Tibial nerve (tissue), 4 donors: ENCODE data around the gene ROR1. TPM values are rescaled to one million over a fixed set of nuclear protein-coding genes. Genes with fewer than 3 reads are reported as not detected.

Experiments used
- DNase-seq, 2 donors: peaks; one replicate each; pipeline ENCODE4 v3.0.0-alpha.2; 2019; ENCODE audit warnings: low spot score in 2 of 2
- H3K27ac ChIP-seq, 4 donors: fragments of 200-600 bp; sonication (generic) in 3 of 4; one replicate each; pipeline ENCODE4 v1.5.1; 2017 to 2019; ENCODE audit warnings: mild to moderate bottlenecking in 1 of 4
- H3K27me3 ChIP-seq, 2 donors: fragments of 200-600 bp; sonication (generic) in 1 of 2; one replicate each; pipeline versions ENCODE4 v1.5.1 to v1.6.0; 2017 to 2019
- H3K36me3 ChIP-seq, 3 donors: fragments of 200-600 bp; sonication (generic); one replicate each; pipeline ENCODE4 v1.5.1; 2018 to 2019
- H3K4me1 ChIP-seq, 4 donors: fragments of 200-600 bp; sonication (generic) in 3 of 4; one replicate each; pipeline ENCODE4 v1.5.1; 2017 to 2019
- H3K4me3 ChIP-seq, 4 donors: fragments of 200-600 bp; sonication (generic) in 3 of 4; one replicate each; pipeline ENCODE4 v1.5.1; 2017 to 2019; ENCODE audit warnings: mild to moderate bottlenecking in 1 of 4, moderate library complexity in 1 of 4
- H3K9me3 ChIP-seq, 4 donors: fragments of 200-600 bp; sonication (generic) in 3 of 4; one replicate each; pipeline ENCODE4 v1.5.1; 2017 to 2019
- EP300 ChIP-seq, 2 donors: sonication (generic); formaldehyde crosslinking; IDR thresholded peaks; one replicate each; pipeline ENCODE4 v1.6.1; 2017; ENCODE audit warnings: antibody characterized with exemption in 2 of 2, mild to moderate bottlenecking in 1 of 2
- POLR2A ChIP-seq, 2 donors: fragments of 450-650 bp; IDR thresholded peaks; one replicate each; pipeline ENCODE4 v1.6.1; 2017; ENCODE audit warnings: antibody characterized with exemption in 2 of 2, mild to moderate bottlenecking in 2 of 2, moderate library complexity in 2 of 2
- WGBS, 2 donors: methylation state at CpG; one replicate each; pipeline ENCODE4 v1.1.5; 2018; 5-methylcytosine and 5-hydroxymethylcytosine counted together
- total RNA-seq, 4 donors: library from RNA; depleted of rRNA; stranded (reverse); fragments of >200 nt; gene quantifications; one replicate each; pipeline ENCODE4 v1.1.0, GENCODE V29; 2016
- TF ChIP-seq, protein P1 (sequence below), 5 experiments: fragments of 200-600 bp in 3 of 5; fragments of 450-650 bp in 2 of 5; sonication (generic) in 3 of 5; IDR thresholded peaks; one replicate each; pipeline ENCODE4 v1.5.1; 2016 to 2019; ENCODE audit warnings: antibody characterized with exemption in 5 of 5, mild to moderate bottlenecking in 3 of 5, moderate library complexity in 2 of 5

ROR1 gene
- total RNA-seq, 4 donors from 2014 or later = 10.5 to 47.7 (median 43.7) TPM

DNA sequence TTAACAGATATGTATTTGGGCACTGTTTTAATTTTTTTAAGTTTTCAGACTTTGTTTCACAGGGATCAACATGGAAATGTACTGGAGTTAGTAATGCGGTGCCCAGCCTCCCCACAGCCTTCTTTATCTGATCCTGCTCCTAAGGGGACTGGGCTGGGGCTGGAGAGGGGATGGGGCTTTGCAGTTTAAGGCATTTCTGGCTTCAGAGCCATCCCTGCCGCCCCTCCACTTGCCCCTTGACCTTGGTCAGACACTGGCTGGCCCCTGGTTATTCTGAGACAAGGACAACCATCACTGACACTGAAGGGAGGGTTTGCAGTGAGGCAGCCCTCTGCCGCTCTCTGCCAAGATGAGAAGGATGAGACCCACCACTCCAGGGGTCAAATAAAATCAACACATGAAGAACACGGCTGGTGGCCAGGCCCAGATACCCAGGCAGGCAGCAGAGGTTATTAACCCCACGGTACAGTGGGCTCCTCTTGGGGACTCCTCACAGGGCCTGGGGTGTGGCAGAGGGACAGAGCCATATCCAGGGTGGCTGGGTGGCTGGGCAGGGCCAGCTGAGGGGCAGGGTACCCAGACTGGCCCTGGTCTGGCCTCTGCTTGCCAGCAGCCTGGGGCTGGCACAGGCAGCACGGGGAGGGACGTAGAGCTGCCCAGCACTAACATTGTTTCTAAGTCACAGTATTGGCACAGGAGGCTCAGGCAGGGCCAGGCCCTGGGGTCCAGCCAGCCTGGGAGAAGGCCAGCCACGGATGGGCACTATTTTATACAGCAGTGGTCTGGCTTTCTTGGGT lies 422.5 kb downstream of the ROR1 start:
- no peak for DNase-seq
- peaks cover 0 to 12% (median 5%) of the 10 kb centered on the region in 4 donors for H3K4me1 ChIP-seq
- no peaks in the 10 kb centered on the region for H3K36me3 ChIP-seq
- H3K27me3 ChIP-seq = no peaks in the 10 kb centered on the region
- WGBS, 2 donors = 65 to 71% methylated on average over 7 of the region's 8 CpGs
- no peaks in the 10 kb centered on the region for H3K9me3 ChIP-seq
- no peak overlapping the region for H3K4me3 ChIP-seq
- TF ChIP-seq EP300 (IDR thresholded peaks at IDR 0.05) (no peak), POLR2A (IDR thresholded peaks at IDR 0.05) (no peak)
- TF ChIP-seq, protein P1, sequence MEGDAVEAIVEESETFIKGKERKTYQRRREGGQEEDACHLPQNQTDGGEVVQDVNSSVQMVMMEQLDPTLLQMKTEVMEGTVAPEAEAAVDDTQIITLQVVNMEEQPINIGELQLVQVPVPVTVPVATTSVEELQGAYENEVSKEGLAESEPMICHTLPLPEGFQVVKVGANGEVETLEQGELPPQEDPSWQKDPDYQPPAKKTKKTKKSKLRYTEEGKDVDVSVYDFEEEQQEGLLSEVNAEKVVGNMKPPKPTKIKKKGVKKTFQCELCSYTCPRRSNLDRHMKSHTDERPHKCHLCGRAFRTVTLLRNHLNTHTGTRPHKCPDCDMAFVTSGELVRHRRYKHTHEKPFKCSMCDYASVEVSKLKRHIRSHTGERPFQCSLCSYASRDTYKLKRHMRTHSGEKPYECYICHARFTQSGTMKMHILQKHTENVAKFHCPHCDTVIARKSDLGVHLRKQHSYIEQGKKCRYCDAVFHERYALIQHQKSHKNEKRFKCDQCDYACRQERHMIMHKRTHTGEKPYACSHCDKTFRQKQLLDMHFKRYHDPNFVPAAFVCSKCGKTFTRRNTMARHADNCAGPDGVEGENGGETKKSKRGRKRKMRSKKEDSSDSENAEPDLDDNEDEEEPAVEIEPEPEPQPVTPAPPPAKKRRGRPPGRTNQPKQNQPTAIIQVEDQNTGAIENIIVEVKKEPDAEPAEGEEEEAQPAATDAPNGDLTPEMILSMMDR (IDR thresholded peaks at IDR 0.05) = no peak
- no peak overlapping the region for H3K27ac ChIP-seq

DNA sequence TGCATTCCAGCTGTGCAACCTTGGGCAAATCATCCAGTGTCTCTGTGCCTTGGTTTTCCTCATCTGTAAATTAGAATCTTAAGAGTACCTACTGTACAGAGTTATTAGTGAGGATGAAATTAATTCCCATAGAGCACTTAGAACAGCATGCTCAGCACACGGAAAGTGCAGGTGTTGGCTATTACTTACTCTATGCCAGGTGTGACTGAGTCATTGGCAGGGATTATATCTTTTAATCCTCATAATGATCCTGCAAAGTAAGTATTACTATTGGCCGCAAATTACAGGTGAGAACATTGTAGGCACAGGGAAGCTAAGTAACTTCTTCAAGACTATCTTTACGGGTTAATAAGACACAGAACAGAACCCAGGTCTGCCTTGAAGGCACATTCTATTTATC lies 423.3 kb downstream of the ROR1 start:
- no peak for TF ChIP-seq EP300 (IDR thresholded peaks at IDR 0.05)
- TF ChIP-seq, protein P1 (IDR thresholded peaks at IDR 0.05) = no peak
- TF ChIP-seq POLR2A (IDR thresholded peaks at IDR 0.05) = no peak
- Histone ChIP-seq H3K4me1 (peaks cover 0 to 12% (median 5%) of the 10 kb centered on the region in 4 donors), H3K4me3 (no peak overlapping the region), H3K36me3 (no peaks in the 10 kb centered on the region), H3K9me3 (no peaks in the 10 kb centered on the region), H3K27me3 (no peaks in the 10 kb centered on the region), H3K27ac (no peak overlapping the region)
- 97% methylated on average over 3 of the region's 3 CpGs for WGBS, 2 donors
- DNase-seq = no peak

DNA sequence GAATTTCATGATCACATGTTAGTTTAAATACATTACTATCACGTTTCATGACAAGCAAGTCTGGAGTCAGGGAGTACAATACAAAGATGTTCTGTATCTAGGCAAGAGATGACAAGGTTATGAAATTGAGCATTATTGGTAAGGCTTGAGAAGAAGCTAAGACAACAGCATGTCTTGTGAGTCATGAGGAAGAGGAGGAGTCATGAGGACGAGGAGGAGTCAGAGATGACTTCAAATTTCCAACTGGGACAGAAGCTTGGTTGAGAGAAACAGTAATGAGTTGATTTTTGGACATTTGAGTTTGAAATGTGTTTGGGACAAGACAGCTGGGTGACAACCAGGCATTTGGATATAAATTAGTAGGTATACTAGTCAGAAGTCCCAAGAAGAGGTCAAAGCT lies 425.3 kb downstream of the ROR1 start:
- Histone ChIP-seq H3K4me1 (peaks cover 0 to 12% (median 4%) of the 10 kb centered on the region in 4 donors), H3K27ac (no peak overlapping the region), H3K9me3 (no peaks in the 10 kb centered on the region), H3K27me3 (no peaks in the 10 kb centered on the region), H3K36me3 (no peaks in the 10 kb centered on the region), H3K4me3 (no peak overlapping the region)
- no peak for DNase-seq
- TF ChIP-seq POLR2A (IDR thresholded peaks at IDR 0.05) (no peak), EP300 (IDR thresholded peaks at IDR 0.05) (no peak)
- TF ChIP-seq, protein P1 (IDR thresholded peaks at IDR 0.05) = no peak
- WGBS, 2 donors = 39 to 48% methylated on average over 2 of the region's 2 CpGs

DNA sequence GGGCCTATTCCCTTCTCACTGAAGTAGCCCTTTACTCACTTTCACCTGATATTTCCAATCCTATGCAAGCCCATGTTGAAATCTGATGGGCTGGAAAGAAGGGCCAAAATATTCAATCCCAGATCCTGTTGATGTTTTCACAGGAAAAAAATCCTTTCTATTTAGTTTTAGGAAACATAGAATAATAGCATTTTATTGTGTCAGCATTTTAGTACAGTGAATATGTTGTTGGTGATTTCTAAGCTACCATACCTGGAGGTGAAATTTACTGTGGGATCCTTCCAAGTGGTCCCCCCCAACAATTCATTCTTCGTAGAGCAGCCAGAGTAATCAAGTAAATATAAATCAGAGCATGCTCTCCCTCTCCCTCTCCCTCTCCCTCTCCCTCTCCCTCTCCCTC lies 426.2 kb downstream of the ROR1 start:
- Histone ChIP-seq H3K27me3 (no peaks in the 10 kb centered on the region), H3K27ac (no peak overlapping the region), H3K4me3 (no peak overlapping the region), H3K9me3 (no peaks in the 10 kb centered on the region), H3K36me3 (no peaks in the 10 kb centered on the region), H3K4me1 (peaks cover 0 to 3% (median 0%) of the 10 kb centered on the region in 4 donors)
- DNase-seq = no peak
- TF ChIP-seq, protein P1 (IDR thresholded peaks at IDR 0.05) = no peak
- TF ChIP-seq POLR2A (IDR thresholded peaks at IDR 0.05) (no peak), EP300 (IDR thresholded peaks at IDR 0.05) (no peak)
- 4 to 81% methylated on average over 1 of the region's 1 CpG for WGBS, 2 donors

DNA sequence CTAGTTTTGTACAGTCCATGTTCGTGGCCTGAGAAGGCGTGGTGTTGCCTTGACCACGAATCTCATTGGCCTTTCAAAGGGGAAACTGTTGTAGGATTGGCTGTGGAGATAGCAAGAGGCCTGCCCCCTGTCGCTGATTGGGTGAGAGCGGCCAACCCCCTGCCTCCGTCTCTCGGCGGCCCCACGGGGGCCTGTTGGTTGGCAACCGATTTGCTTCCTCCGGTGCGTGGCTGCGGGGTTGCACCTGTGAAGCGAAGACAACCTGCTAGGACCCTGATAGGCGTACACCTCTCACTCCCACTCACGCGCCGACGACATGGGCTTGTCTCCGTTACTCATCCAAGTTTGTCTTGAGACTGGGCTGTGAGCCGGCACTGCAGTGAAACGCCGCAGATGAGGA lies 429.6 kb downstream of the ROR1 start, which contains the start of gene UBE2U:
UBE2U (plus strand) TSS at position 204 of the 400 bp plus-strand sequence. CDS start 428 bp downstream, outside the sequence.
- no peaks in the 10 kb centered on the region for H3K36me3 ChIP-seq
- no peaks in the 10 kb centered on the region for H3K4me1 ChIP-seq
- no peak within 1 kb of the TSS for H3K27ac ChIP-seq
- TF ChIP-seq POLR2A (IDR thresholded peaks at IDR 0.05) (no peak), EP300 (IDR thresholded peaks at IDR 0.05) (no peak)
- TF ChIP-seq, protein P1 (IDR thresholded peaks at IDR 0.05) = no peak
- H3K9me3 ChIP-seq = no peaks in the 10 kb centered on the region
- no peak within 1 kb of the TSS for H3K4me3 ChIP-seq
- no peak for DNase-seq
- WGBS, 2 donors = 96 to 97% methylated on average over 23 of the region's 23 CpGs
- no peaks in the 10 kb centered on the region for H3K27me3 ChIP-seq
